K562 (cell line): ENCODE data around the gene NXPH4. TPM values are rescaled to one million over a fixed set of nuclear protein-coding genes. Genes with fewer than 3 reads are reported as not detected.

ENCODE experiments used
- ATAC-seq: fragments of 200-7000 bp; cut with Tn5 transposase; 3 replicates; pipeline ENCODE4 v1.9.1; 2020; ENCODE audit warnings: moderate library complexity
- BruUV-seq: library from RNA; stranded (reverse); fragments of 400-500 nt; replicated peaks from 2 replicates; lab custom pipeline; 2021; lab: Mats Ljungman, UMichigan
- CTCF ChIA-PET: fragments of 300-600 bp; formaldehyde crosslinking; extraction: SDS; loops from one replicate; lab custom pipeline; 2021; ENCODE audit warnings: low intra/inter-chr PET ratio; lab: Yijun Ruan, JAX
- POLR2A ChIA-PET: fragments of 300-600, 350-650 bp; sonication (Branson Sonifier 250); formaldehyde crosslinking; extraction: SDS; loops from one replicate; lab custom pipeline; 2021; ENCODE audit warnings: antibody characterized with exemption, inconsistent platforms; lab: Yijun Ruan, JAX
- DNase-seq, 4 experiments: peaks; one replicate each; pipeline versions ENCODE4 v3.0.0 to v3.0.0-alpha.2; 2011 to 2018; ENCODE audit warnings: low spot score in 3 of 4, mixed read lengths in 3 of 4; ENCODE audit errors: extremely low read depth in 1 of 4
- FAIRE-seq: peaks from 2 replicates; lab custom pipeline; 2011; peaks lifted over from hg19 to GRCh38; lab: Jason Lieb, UNC
- H2AFZ ChIP-seq: 2 replicates; pipeline ENCODE4 v1.6.0; 2011; ENCODE audit warnings: low read depth, low read length, control low read depth, inconsistent platforms
- H3K27ac ChIP-seq: fragments of 200-600 bp; 3 replicates; pipeline ENCODE4 v1.8.0; 2011; ENCODE audit warnings: low read depth, mild to moderate bottlenecking, control low read depth, inconsistent platforms, low read length, moderate library complexity, mixed read lengths; ENCODE audit errors: extremely low read depth
- H3K27me3 ChIP-seq, 2 experiments: fragments of 300-600 bp in 1 of 2; 2 replicates in 1 of 2; 3 replicates in 1 of 2; pipeline versions ENCODE4 v1.6.0 to v1.8.0; 2011; ENCODE audit warnings: inconsistent platforms in 2 of 2, low read length in 2 of 2, mild to moderate bottlenecking in 1 of 2, mixed read lengths in 1 of 2, moderate library complexity in 1 of 2; ENCODE audit not compliant: control insufficient read depth in 2 of 2, insufficient read depth in 2 of 2
- H3K36me3 ChIP-seq: fragments of 300-600 bp; 3 replicates; pipeline ENCODE4 v1.8.0; 2011; ENCODE audit warnings: mild to moderate bottlenecking, low read length, inconsistent platforms; ENCODE audit not compliant: control insufficient read depth, insufficient read depth
- H3K4me1 ChIP-seq, 2 experiments: fragments of 200-600 bp in 1 of 2; replicated peaks in 1 of 2; 2 replicates in 1 of 2; 3 replicates in 1 of 2; pipeline versions ENCODE4 v1.5.1 to v1.8.0; 2011; ENCODE audit warnings: inconsistent platforms in 2 of 2, low read length in 2 of 2, mild to moderate bottlenecking in 1 of 2, mixed read lengths in 1 of 2, moderate library complexity in 1 of 2; ENCODE audit not compliant: control insufficient read depth in 2 of 2, insufficient read depth in 2 of 2
- H3K4me2 ChIP-seq: 2 replicates; pipeline ENCODE4 v1.6.1; 2011; ENCODE audit warnings: low read length, control low read depth, inconsistent platforms, mixed read lengths; ENCODE audit not compliant: insufficient read depth
- H3K4me3 ChIP-seq: fragments of 200-600 bp; sonication (generic), shearing (Covaris generic); 2 replicates; pipeline ENCODE4 v1.5.1; 2016; ENCODE audit warnings: control low read depth, inconsistent platforms
- H3K79me2 ChIP-seq: fragments of 200-600 bp; 3 replicates; pipeline ENCODE4 v1.8.0; 2011; ENCODE audit warnings: low read length, inconsistent platforms; ENCODE audit not compliant: control insufficient read depth, insufficient read depth
- H3K9ac ChIP-seq, 2 experiments: 2 replicates each; pipeline versions ENCODE4 v1.6.0 to v1.6.1; 2011; ENCODE audit warnings: low read depth in 2 of 2, low read length in 2 of 2, control low read depth in 1 of 2, inconsistent platforms in 1 of 2, mild to moderate bottlenecking in 1 of 2, mixed read lengths in 1 of 2; ENCODE audit not compliant: insufficient read depth in 1 of 2
- H3K9me1 ChIP-seq: one replicate; pipeline ENCODE4 v1.6.0; 2011; ENCODE audit warnings: inconsistent platforms, mild to moderate bottlenecking, low read length, moderate library complexity; ENCODE audit not compliant: control insufficient read depth, insufficient read depth
- H3K9me3 ChIP-seq: replicated peaks from 2 replicates; pipeline ENCODE4 v1.5.1; 2011; ENCODE audit warnings: low read depth, low read length, inconsistent platforms; ENCODE audit not compliant: control insufficient read depth, insufficient read depth
- H4K20me1 ChIP-seq: replicated peaks from 2 replicates; pipeline ENCODE4 v1.6.1; 2011; ENCODE audit warnings: low read length, inconsistent platforms, mixed read lengths; ENCODE audit not compliant: control insufficient read depth, insufficient read depth
- CAMTA2 ChIP-seq: fragments of 250-450 bp; sonication (Bioruptor Pico); conservative IDR thresholded peaks from 2 replicates; pipeline ENCODE4 v1.5.1; 2022
- DEAF1 ChIP-seq: fragments of 450-650 bp; formaldehyde crosslinking; IDR thresholded peaks from 2 replicates; pipeline ENCODE4 v1.4.0; 2020; ENCODE audit warnings: mild to moderate bottlenecking, moderate library complexity
- ETV1 ChIP-seq: fragments of 450-650 bp; conservative IDR thresholded peaks from 2 replicates; pipeline ENCODE4 v1.6.1; 2016; ENCODE audit warnings: missing genetic modification characterization, control low read depth, low read depth, missing compliant biosample characterization
- FOXP1 ChIP-seq: sonication (generic); formaldehyde crosslinking; IDR thresholded peaks from 2 replicates; pipeline ENCODE4 v1.8.0; 2022; ENCODE audit warnings: mild to moderate bottlenecking, missing genetic modification reagents
- HNRNPH1 ChIP-seq: fragments of 200-400 bp; formaldehyde crosslinking; optimal IDR thresholded peaks from 2 replicates; pipeline ENCODE3; 2017; ENCODE audit warnings: low read depth, mild to moderate bottlenecking, low read length, moderate library complexity
- KAT2B ChIP-seq: IDR thresholded peaks from one replicate; pipeline ENCODE4 v1.6.1; 2012; ENCODE audit warnings: low read depth, mild to moderate bottlenecking, control low read depth, inconsistent platforms, low read length, moderate library complexity
- SREBF2 ChIP-seq: sonication (generic); formaldehyde crosslinking; IDR thresholded peaks from 2 replicates; pipeline ENCODE4 v1.4.0; 2020; ENCODE audit warnings: mild to moderate bottlenecking, missing genetic modification reagents
- ZNF133 ChIP-seq: fragments of 250-450 bp; sonication (Bioruptor Pico); IDR thresholded peaks from 2 replicates; pipeline ENCODE4 v1.4.0; 2020; ENCODE audit warnings: mild to moderate bottlenecking
- whole genome bisulfite sequencing: fragments of 100-300 bp; shearing (Covaris generic); methylation state at CpG from one replicate; pipeline ENCODE4 v1.1.6; 2016; ENCODE audit warnings: low coverage, mixed read lengths; ENCODE audit not compliant: insufficient coverage; ENCODE audit errors: missing lambda C conversion rate; 5-methylcytosine and 5-hydroxymethylcytosine counted together
- in situ Hi-C: fragments of 300-500 bp; cut with MboI; formaldehyde crosslinking; loops from 4 replicates; pipeline ENCODE4 v1.15.0; 2018; ENCODE audit warnings: inconsistent platforms, mixed read lengths
- intact Hi-C: fragments of 100-400 bp; cut with micrococcal nuclease; formaldehyde crosslinking; loops from 2 replicates; pipeline ENCODE4 v1.14.2; 2022
- polyA plus RNA-seq, 8 experiments: library from polyadenylated mRNA; depleted of rRNA in 4 of 8; stranded (reverse) in 5 of 8; unstranded in 3 of 8; fragments of >200 nt; fragmentation: Nextera tagmentation in 2 of 8; fragmentation: Illumina TruSeq in 1 of 8; extraction: Ambion mirVana in 2 of 8; extraction: Trizol in 1 of 8; gene quantifications; 2 replicates each; pipeline versions ENCODE4 v1.2.1 to v1.2.3, GENCODE V29; 2011 to 2014; ENCODE audit warnings: inconsistent platforms in 1 of 8, missing spikeins in 1 of 8
- total RNA-seq, 7 experiments: library from RNA; depleted of rRNA in 6 of 7; stranded (reverse); fragments of >200 nt in 6 of 7; fragmentation: Illumina TruSeq in 2 of 7; extraction: Trizol in 2 of 7; gene quantifications; 2 replicates each; pipeline versions ENCODE4 v1.2.1 to v1.2.3, GENCODE V29; 2011 to 2021; ENCODE audit warnings: low replicate concordance in 1 of 7

NXPH4 gene
- total and polyA plus RNA-seq, 9 of the 15 experiments (the other 6 are each of a cell fraction or from before 2014, with no cell fraction given): 0.49 to 2.7 (median 1.1) TPM; not detected in 4

DNA sequence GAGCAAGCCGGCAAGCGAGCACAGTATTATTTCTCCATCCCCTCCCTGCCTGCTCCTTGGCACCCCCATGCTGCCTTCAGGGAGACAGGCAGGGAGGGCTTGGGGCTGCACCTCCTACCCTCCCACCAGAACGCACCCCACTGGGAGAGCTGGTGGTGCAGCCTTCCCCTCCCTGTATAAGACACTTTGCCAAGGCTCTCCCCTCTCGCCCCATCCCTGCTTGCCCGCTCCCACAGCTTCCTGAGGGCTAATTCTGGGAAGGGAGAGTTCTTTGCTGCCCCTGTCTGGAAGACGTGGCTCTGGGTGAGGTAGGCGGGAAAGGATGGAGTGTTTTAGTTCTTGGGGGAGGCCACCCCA lies 3.9 kb upstream of the NXPH4 start:
- POLR2A ChIA-PET: interaction anchor here (0.6 to 1.5 kb wide), 5 partner anchors 17 to 301 kb away, joined by 3 to 5 read pairs (median 4); partner anchors contain the start of gene SHMT2
- 8% methylated on average over 3 of the region's 7 CpGs for WGBS
- peaks cover 17 to 58% of the 10 kb centered on the region in 2 experiments; a peak in 4 of 5 replicates for H3K4me1 ChIP-seq

More for the DNA sequence above, 3.9 kb upstream of the NXPH4 start:
- intact Hi-C loops: loop anchor here (1.0 to 2.0 kb wide), 3 partner anchors 27 to 240 kb away; no protein-coding TSS in a partner anchor
- H3K4me3 ChIP-seq: no peak overlapping the region
- FAIRE-seq (no peak), DNase-seq (no peak), ATAC-seq (no peak)
- no peaks in the 10 kb centered on the region for H3K9me3 ChIP-seq
- TF ChIP-seq CAMTA2 (CRISPR knock-in tag) (no peak), HNRNPH1 (no peak), ETV1 (tag) (no peak), FOXP1 (CRISPR knock-in tag) (0 out of 2 replicates have a peak, but pooled peaks have one; percentile 43), KAT2B (no peak), ZNF133 (no peak), SREBF2 (no peak), DEAF1 (CRISPR knock-in tag) (no peak)
- no peaks in the 10 kb centered on the region for H3K36me3 ChIP-seq
- H3K9me1 ChIP-seq: peaks cover 4% of the 10 kb centered on the region
- H2AFZ ChIP-seq: peak overlapping the region; percentile 11; the same call in 1 of the 2 replicates
- no TSS peak for BruUV-seq
- no peak overlapping the region for H3K4me2 ChIP-seq
- no peaks in the 10 kb centered on the region for H3K79me2 ChIP-seq
- peak overlapping the region in 1 of 2 experiments; percentile 71; a peak in 1 of 4 replicates for H3K9ac ChIP-seq
- in situ Hi-C loops: no loop called here
- CTCF ChIA-PET: interaction anchor here (0.5 to 7.2 kb wide), 8 partner anchors 17 to 250 kb away, joined by 3 to 186 read pairs (median 9); partner anchors contain the start of gene SHMT2
- peaks cover 17% of the 10 kb centered on the region; the same call in 1 of the 2 replicates for H4K20me1 ChIP-seq
- H3K27ac ChIP-seq: no peak overlapping the region
- peaks cover 22 to 71% of the 10 kb centered on the region in 2 experiments; a peak in 4 of 5 replicates for H3K27me3 ChIP-seq
